ENCODE data around the gene PDCD11.

GRCh38 chr10:103470761-103471653 is 74.6 kb downstream of the PDCD11 start:
- TF ChIP-seq EZH2 (IDR thresholded peaks at IDR 0.05; ENCODE audit: borderline replicate concordance) (no peak), CTCF (IDR thresholded peaks at IDR 0.05; ENCODE audit: poor library complexity) (no peak), EZH2phosphoT487 (IDR thresholded peaks at IDR 0.05; ENCODE audit: low read depth, severe bottlenecking, unreplicated experiment) (no peak)
